OCI-LY3 (cell line): ENCODE measurements around the gene RERG.

Experiments
- H2AFZ ChIP-seq: fragments of 200-600, 300-600 bp; shearing (Covaris generic); 2 replicates; pipeline ENCODE4 v1.6.0; 2014; ENCODE audit warnings: antibody characterized with exemption, low read depth, low read length
- H3K27ac ChIP-seq: fragments of 200-600, 300-600 bp; sonication (generic); 2 replicates; pipeline ENCODE4 v1.5.1; 2014; ENCODE audit warnings: mild to moderate bottlenecking, low read length, moderate library complexity, mixed read lengths
- H3K27me3 ChIP-seq: fragments of 200-600, 300-600 bp; sonication (generic); 2 replicates; pipeline ENCODE4 v1.6.1; 2014; ENCODE audit warnings: low read depth, low read length, mixed read lengths
- H3K36me3 ChIP-seq: fragments of 200-600, 300-600 bp; sonication (generic); replicated peaks from 2 replicates; pipeline ENCODE3; 2014; ENCODE audit warnings: low read depth, low read length, mixed read lengths
- H3K4me1 ChIP-seq: fragments of 300-600, 200-600 bp; sonication (generic); 2 replicates; pipeline ENCODE4 v1.6.1; 2014; ENCODE audit warnings: low read length, mixed read lengths
- H3K4me2 ChIP-seq: fragments of 200-600, 300-600 bp; sonication (generic); 2 replicates; pipeline ENCODE4 v1.6.1; 2014; ENCODE audit warnings: low read length, mixed read lengths
- H3K4me3 ChIP-seq: fragments of 300-600, 200-600 bp; sonication (generic); 2 replicates; pipeline ENCODE4 v1.5.1; 2014; ENCODE audit warnings: antibody characterized with exemption, mild to moderate bottlenecking, low read length, moderate library complexity
- H3K79me2 ChIP-seq: fragments of 300-600, 200-600 bp; shearing (Covaris generic); 2 replicates; pipeline ENCODE4 v1.6.1; 2014; ENCODE audit warnings: mild to moderate bottlenecking, low read length, mixed read lengths
- H3K9ac ChIP-seq: fragments of 300-600, 200-600 bp; shearing (Covaris generic); 2 replicates; pipeline ENCODE4 v1.6.0; 2014; ENCODE audit warnings: mild to moderate bottlenecking, low read length, moderate library complexity
- H3K9me3 ChIP-seq: fragments of 200-600, 300-600 bp; shearing (Covaris generic); 2 replicates; pipeline ENCODE4 v1.6.1; 2014; ENCODE audit warnings: low read length, mixed read lengths; ENCODE audit not compliant: insufficient read depth
- H4K20me1 ChIP-seq: fragments of 200-600, 300-600 bp; sonication (generic); 2 replicates; pipeline ENCODE4 v1.6.1; 2016; ENCODE audit warnings: low read length, mixed read lengths; ENCODE audit not compliant: insufficient read depth
- EZH2phosphoT487 ChIP-seq: fragments of 200-600 bp; shearing (Covaris generic); IDR thresholded peaks from 2 replicates; pipeline ENCODE4 v1.6.1; 2018; ENCODE audit warnings: antibody characterized with exemption, mixed run types, low read depth
- TF ChIP-seq, protein P1 (sequence below): fragments of 200-600, 300-600 bp; sonication (generic); IDR thresholded peaks from 2 replicates; pipeline ENCODE4 v1.5.1; 2014; ENCODE audit warnings: antibody characterized with exemption, low read length, low read depth

Gene RERG

DNA sequence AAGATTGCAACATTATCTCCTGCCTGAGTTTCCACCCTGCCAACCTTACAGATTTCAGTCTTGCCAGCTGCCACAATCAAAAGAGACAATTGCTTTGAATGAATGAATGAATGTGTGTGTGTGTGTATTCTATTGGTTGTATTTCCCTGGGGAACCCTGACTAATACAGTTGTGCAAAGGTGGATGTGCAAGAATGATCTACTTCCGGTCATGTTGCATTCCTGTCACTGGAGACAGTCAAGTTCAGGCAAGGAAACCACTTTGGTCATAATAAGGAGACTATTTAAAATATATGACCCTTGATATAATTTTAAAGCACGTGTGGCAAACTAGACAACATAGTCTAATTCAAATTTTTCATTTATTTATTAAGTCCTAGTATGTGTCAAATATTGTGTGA, 13.1 kb downstream of the RERG start:
- no peak for TF ChIP-seq EZH2phosphoT487
- TF ChIP-seq, protein P1, sequence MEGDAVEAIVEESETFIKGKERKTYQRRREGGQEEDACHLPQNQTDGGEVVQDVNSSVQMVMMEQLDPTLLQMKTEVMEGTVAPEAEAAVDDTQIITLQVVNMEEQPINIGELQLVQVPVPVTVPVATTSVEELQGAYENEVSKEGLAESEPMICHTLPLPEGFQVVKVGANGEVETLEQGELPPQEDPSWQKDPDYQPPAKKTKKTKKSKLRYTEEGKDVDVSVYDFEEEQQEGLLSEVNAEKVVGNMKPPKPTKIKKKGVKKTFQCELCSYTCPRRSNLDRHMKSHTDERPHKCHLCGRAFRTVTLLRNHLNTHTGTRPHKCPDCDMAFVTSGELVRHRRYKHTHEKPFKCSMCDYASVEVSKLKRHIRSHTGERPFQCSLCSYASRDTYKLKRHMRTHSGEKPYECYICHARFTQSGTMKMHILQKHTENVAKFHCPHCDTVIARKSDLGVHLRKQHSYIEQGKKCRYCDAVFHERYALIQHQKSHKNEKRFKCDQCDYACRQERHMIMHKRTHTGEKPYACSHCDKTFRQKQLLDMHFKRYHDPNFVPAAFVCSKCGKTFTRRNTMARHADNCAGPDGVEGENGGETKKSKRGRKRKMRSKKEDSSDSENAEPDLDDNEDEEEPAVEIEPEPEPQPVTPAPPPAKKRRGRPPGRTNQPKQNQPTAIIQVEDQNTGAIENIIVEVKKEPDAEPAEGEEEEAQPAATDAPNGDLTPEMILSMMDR: no peak
- Histone ChIP-seq H3K27me3 (peaks cover 11% of the 10 kb centered on the region), H3K9me3 (no peaks in the 10 kb centered on the region), H3K79me2 (no peaks in the 10 kb centered on the region), H3K27ac (no peak overlapping the region), H3K9ac (no peak overlapping the region), H4K20me1 (no peaks in the 10 kb centered on the region), H2AFZ (no peak overlapping the region), H3K4me1 (no peaks in the 10 kb centered on the region), H3K4me2 (no peak overlapping the region), H3K36me3 (no peaks in the 10 kb centered on the region), H3K4me3 (no peak overlapping the region)

DNA sequence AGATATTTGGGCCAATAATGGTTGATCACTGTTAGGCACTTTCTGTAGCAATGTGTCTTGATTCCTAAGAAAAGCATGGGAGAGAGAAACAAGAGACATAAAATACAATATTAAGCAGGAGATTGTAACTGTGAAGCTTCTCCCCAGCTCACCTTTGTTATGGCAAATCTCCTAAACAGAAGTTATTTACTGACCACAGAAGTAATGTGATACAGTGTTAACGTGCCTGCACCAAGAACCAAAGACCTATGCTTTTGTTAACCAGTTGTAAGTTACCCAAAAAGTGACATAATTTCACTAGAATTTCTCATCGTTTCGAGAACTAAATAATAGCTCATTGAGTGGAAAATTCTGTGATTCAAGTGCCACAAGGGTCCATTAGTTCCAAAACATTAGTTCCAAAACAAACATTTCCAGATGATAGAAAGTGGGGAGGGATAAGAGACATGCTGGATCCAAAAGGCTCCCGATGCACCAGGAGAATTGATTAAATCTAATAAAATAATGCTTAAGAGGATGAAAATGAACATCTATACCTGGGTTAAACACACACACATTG, 14.3 kb downstream of the RERG start:
- H3K27me3 ChIP-seq: peaks cover 11% of the 10 kb centered on the region
- H3K27ac ChIP-seq: no peak overlapping the region
- no peaks in the 10 kb centered on the region for H3K4me1 ChIP-seq
- no peaks in the 10 kb centered on the region for H4K20me1 ChIP-seq
- no peaks in the 10 kb centered on the region for H3K36me3 ChIP-seq
- no peaks in the 10 kb centered on the region for H3K79me2 ChIP-seq
- no peak overlapping the region for H2AFZ ChIP-seq
- no peaks in the 10 kb centered on the region for H3K9me3 ChIP-seq
- no peak overlapping the region for H3K9ac ChIP-seq
- H3K4me3 ChIP-seq: no peak overlapping the region
- H3K4me2 ChIP-seq: no peak overlapping the region
- no peak for TF ChIP-seq EZH2phosphoT487
- TF ChIP-seq, protein P1: no peak

DNA sequence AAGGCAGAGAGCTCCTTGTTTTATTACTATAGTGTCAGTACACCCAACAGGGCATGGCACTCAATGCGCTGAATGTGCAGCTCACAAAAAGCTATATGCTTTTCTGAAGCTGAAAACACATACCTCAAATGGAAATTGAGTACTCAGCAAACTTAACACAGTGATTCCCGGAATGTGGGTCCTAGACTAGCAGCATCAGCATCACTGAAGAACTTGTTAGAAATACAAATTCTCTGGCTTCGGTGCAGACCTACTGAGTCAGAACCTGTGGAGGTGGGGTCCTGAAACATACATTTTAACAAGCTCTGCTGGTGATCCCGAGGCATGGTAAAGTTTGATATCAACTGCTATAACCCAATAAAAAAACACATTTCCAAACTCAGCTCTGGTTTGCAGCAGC, 14.9 kb downstream of the RERG start:
- no peaks in the 10 kb centered on the region for H4K20me1 ChIP-seq
- TF ChIP-seq, protein P1: no peak
- TF ChIP-seq EZH2phosphoT487: no peak
- no peak overlapping the region for H2AFZ ChIP-seq
- no peaks in the 10 kb centered on the region for H3K36me3 ChIP-seq
- H3K9me3 ChIP-seq: no peaks in the 10 kb centered on the region
- H3K27me3 ChIP-seq: peaks cover 11% of the 10 kb centered on the region
- no peaks in the 10 kb centered on the region for H3K4me1 ChIP-seq
- H3K4me2 ChIP-seq: no peak overlapping the region
- no peak overlapping the region for H3K4me3 ChIP-seq
- no peaks in the 10 kb centered on the region for H3K79me2 ChIP-seq
- H3K9ac ChIP-seq: no peak overlapping the region
- H3K27ac ChIP-seq: no peak overlapping the region

DNA sequence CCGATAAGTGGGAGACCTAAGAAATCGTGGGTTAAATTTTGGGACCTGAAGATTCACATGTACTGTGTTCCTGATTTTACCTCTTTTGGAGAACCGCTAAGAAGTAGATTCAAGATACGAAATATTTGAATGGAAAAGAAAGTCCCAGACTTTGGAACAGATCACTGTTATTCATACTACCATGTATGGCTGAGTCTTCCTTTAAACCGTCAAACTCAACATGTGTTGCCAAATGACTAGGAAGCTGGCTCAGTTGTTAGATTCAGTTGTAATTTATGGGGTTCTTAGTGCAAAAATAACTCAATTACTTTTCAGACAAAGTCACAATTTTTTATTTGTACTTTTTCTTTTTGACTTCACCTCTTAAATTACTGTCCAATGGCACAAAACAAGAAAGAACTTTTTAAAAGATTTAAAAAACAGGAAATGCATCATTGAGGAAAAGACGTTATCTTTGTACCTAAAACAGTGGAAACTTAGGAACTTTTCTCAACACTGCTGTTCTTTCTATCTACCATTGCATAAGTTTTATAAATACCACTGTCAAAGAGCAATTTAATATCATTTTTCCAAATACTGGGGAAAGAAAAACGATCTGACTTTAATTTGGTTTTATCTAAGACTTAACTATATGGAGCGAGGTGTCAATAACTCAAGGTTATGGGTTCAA, 15.7 kb downstream of the RERG start:
- H3K4me2 ChIP-seq: no peak overlapping the region
- no peak overlapping the region for H3K27ac ChIP-seq
- peaks cover 7% of the 10 kb centered on the region for H3K27me3 ChIP-seq
- H3K4me3 ChIP-seq: no peak overlapping the region
- no peaks in the 10 kb centered on the region for H3K9me3 ChIP-seq
- no peak overlapping the region for H3K9ac ChIP-seq
- no peak overlapping the region for H2AFZ ChIP-seq
- H3K79me2 ChIP-seq: no peaks in the 10 kb centered on the region
- H3K4me1 ChIP-seq: no peaks in the 10 kb centered on the region
- TF ChIP-seq, protein P1: no peak
- TF ChIP-seq EZH2phosphoT487: no peak
- no peaks in the 10 kb centered on the region for H3K36me3 ChIP-seq
- no peaks in the 10 kb centered on the region for H4K20me1 ChIP-seq
